Glutamatergic neuron (in vitro differentiated cells): Measurements from ENCODE around the gene AKAP8L. TPM values are rescaled to one million over a fixed set of nuclear protein-coding genes. Genes with fewer than 3 reads are reported as not detected.

Source experiments
- DNase-seq: peaks from one replicate; pipeline ENCODE4 v3.0.0; 2022
- H3K27ac Mint-ChIP-seq: one replicate; pipeline ENCODE4 v1.8.0; 2020; ENCODE audit warnings: mild to moderate bottlenecking, mixed read lengths, inconsistent platforms; ENCODE audit not compliant: unreplicated experiment
- H3K27me3 Mint-ChIP-seq: one replicate; pipeline ENCODE4 v1.8.0; 2020; ENCODE audit warnings: mild to moderate bottlenecking, moderate library complexity, mixed read lengths, inconsistent platforms; ENCODE audit not compliant: unreplicated experiment
- H3K36me3 Mint-ChIP-seq: one replicate; pipeline ENCODE4 v1.8.0; 2020; ENCODE audit warnings: mild to moderate bottlenecking, mixed read lengths, inconsistent platforms; ENCODE audit not compliant: unreplicated experiment
- H3K4me1 Mint-ChIP-seq: one replicate; pipeline ENCODE4 v1.8.0; 2020; ENCODE audit warnings: mild to moderate bottlenecking, low read depth, mixed read lengths, inconsistent platforms; ENCODE audit not compliant: unreplicated experiment
- H3K4me3 Mint-ChIP-seq: one replicate; pipeline ENCODE4 v1.8.0; 2020; ENCODE audit warnings: mild to moderate bottlenecking, mixed read lengths, inconsistent platforms; ENCODE audit not compliant: unreplicated experiment
- H3K9me3 Mint-ChIP-seq: one replicate; pipeline ENCODE4 v1.8.0; 2020; ENCODE audit warnings: mild to moderate bottlenecking, moderate library complexity, mixed read lengths, inconsistent platforms; ENCODE audit not compliant: unreplicated experiment
- CTCF ChIP-seq: fragments of 200-600 bp; sonication (generic); IDR thresholded peaks from one replicate; pipeline ENCODE4 v1.5.0; 2021; ENCODE audit not compliant: partially characterized antibody, unreplicated experiment
- total RNA-seq: library from RNA; stranded (reverse); fragmentation: NEBNext Ultra II Directional; extraction: Animal tissue kit (Norgen Biotek cat#: 25700); gene quantifications from one replicate; pipeline ENCODE4 v1.2.1, GENCODE V29; 2021; ENCODE audit not compliant: unreplicated experiment

The AKAP8L gene
- total RNA-seq, 1 donor from 2014 or later: 354 TPM

- DNase-seq: peak; percentile 47
- Mint-ChIP-seq H3K27ac (peak overlapping the region; percentile 38), H3K4me3 (no peak overlapping the region), H3K4me1 (peaks cover 43% of the 10 kb centered on the region), H3K36me3 (peaks cover 17% of the 10 kb centered on the region), H3K27me3 (peaks cover 22% of the 10 kb centered on the region), H3K9me3 (peaks cover 24% of the 10 kb centered on the region)
- TF ChIP-seq CTCF: no peak
These were observed 18.0 kb downstream of the AKAP8L start for GRCh38 chr19:15400521-15401396.

DNA sequence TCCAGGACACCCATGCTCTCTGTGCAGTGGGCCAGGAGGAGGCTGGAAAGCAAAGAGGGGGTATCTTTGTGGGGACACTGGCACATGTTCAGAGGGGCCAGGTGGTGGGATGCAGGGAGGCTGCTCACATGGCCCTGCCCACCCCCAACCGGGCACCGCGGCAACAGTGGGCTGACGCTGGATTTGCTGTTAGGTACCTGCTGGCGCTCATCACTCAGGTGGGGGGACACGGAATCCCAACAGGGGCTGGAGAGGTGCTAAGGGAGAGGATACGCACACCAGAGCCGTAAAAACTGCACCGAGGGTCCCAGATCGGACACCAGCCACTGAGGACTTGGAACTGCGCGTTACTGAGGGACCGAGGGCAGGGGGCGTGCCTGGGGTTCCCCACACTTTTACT lies 19.2 kb downstream of the AKAP8L start:
- H3K9me3 Mint-ChIP-seq: peaks cover 24% of the 10 kb centered on the region
- peaks cover 17% of the 10 kb centered on the region for H3K36me3 Mint-ChIP-seq
- peak overlapping the region; percentile 68 for H3K27ac Mint-ChIP-seq
- no peak overlapping the region for H3K4me3 Mint-ChIP-seq
- no peak for TF ChIP-seq CTCF
- DNase-seq: no peak
- peaks cover 38% of the 10 kb centered on the region for H3K4me1 Mint-ChIP-seq
- H3K27me3 Mint-ChIP-seq: peaks cover 22% of the 10 kb centered on the region

DNA sequence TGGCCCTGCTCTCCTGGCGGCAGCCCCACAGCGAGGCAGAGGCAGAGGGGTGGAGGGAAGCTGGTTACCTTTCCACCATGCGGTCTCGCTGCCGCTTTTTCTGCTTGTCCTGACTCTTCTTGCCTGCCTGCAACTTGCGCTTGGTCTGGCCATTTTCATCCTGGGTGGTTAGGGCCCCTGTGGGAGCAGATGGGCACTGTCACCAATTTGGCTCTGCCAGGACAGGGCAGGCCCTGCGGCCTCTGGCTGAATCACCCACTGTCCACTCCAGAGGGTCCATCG lies 19.6 kb downstream of the AKAP8L start:
- TF ChIP-seq CTCF: no peak
- Mint-ChIP-seq H3K27ac (no peak overlapping the region), H3K9me3 (peaks cover 24% of the 10 kb centered on the region), H3K4me1 (peaks cover 34% of the 10 kb centered on the region), H3K27me3 (peaks cover 22% of the 10 kb centered on the region), H3K36me3 (peaks cover 17% of the 10 kb centered on the region), H3K4me3 (no peak overlapping the region)
- no peak for DNase-seq

- no peak for DNase-seq
- Mint-ChIP-seq H3K4me1 (peaks cover 30% of the 10 kb centered on the region), H3K9me3 (peaks cover 24% of the 10 kb centered on the region), H3K27me3 (peaks cover 22% of the 10 kb centered on the region), H3K4me3 (no peak overlapping the region), H3K36me3 (peaks cover 17% of the 10 kb centered on the region), H3K27ac (no peak overlapping the region)
- no peak for TF ChIP-seq CTCF
These were observed 20.1 kb downstream of the AKAP8L start for GRCh38 chr19:15398501-15399233.

DNA sequence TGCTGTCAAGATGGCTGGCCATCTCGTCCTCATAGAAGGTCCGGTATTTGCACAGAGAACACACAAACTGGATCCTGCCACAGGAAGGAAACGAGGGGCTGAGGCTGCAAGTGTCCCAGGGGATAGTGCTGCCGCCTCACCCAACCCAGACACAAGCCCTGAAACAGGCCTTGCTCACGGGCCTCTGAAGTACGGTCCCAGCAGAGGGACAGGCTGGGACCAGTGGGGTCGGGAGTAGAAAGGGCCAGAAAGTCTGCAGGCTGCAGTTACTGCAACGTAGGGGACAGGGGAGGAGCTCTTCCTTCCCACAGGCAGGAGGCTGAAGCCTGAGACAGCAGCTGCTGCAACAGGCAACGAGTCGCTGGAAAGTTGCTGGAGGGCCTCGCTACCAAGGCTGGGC lies 21.0 kb downstream of the AKAP8L start:
- no peak for DNase-seq
- H3K36me3 Mint-ChIP-seq: peaks cover 17% of the 10 kb centered on the region
- peaks cover 22% of the 10 kb centered on the region for H3K4me1 Mint-ChIP-seq
- no peak overlapping the region for H3K4me3 Mint-ChIP-seq
- peaks cover 19% of the 10 kb centered on the region for H3K9me3 Mint-ChIP-seq
- H3K27me3 Mint-ChIP-seq: peaks cover 21% of the 10 kb centered on the region
- no peak for TF ChIP-seq CTCF
- H3K27ac Mint-ChIP-seq: peak overlapping the region; percentile 25
